NCI-H82 treated with DMSO at 0.1 percent for 48 hours (cell line): ENCODE measurements around the gene DNAH8.
A peak's percentile ranks its signal among the peaks of the same experiment; 100 is the strongest.
"Not testable (repeated sequence)": the region's sequence is repeated elsewhere in the genome, so short reads cannot be mapped to it uniquely, and the experiment has no call there.

Experiments
- DNase-seq: peaks from one replicate; lab custom pipeline; 2025; ENCODE audit not compliant: unreplicated experiment; lab: John Stamatoyannopoulos, UW

DNAH8 gene

DNA sequence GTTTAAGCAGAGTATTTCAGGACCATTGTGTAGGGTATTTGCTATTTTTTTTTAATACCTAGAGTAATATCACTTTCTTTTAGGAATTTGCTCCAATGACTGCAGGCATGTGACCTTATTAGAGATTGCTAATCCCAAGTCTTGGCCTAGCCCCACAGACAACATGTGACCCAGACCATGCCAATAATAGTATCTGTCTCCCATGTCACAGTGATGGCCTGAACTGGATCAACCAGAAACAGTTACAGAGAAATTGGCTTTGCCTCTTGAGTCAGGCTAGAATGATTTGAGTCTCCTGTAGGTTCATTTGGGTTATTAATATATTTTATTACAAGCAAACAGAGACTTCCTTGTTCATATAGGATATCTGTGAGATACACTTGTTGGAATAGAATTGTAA is 116.8 kb downstream of the DNAH8 start:
- DNase-seq, result no peak

DNA sequence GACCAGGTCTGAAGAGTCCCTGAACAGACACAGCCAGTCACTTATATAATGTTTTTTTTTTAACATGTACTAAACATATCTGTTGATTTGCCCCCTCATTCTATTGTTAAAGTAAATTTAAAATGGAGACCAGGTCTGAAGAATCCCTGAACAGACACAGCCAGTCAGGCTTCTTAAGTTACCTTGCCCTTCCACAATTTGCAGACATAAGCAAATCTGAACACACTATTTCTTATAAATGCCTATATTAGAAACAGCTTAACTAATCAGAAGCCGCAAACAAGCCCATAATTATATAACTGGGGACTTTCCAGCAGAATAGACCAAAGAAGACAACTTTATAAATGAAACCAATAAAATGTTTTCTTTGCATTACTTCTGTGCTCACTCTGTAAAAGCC is 118.2 kb downstream of the DNAH8 start:
- DNase-seq, result no peak

DNA sequence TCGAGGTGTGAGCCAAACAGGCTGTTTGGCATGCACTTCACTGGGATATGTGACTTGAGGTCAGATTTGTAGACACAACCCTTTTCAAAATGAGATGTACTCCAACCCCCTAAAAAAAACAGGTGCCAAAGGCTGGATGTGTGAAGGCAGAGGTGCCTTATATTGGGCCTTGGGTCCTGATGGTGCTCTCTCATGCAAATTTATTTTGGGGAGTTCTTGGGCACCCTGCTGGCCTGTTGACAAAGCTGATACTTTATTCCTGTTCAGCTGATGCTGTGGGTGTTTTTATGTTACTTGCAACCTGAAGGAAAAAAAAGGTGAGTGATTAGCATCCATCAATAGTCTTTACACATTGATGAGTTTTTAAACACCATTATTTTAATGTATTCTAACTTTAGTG is 121.5 kb downstream of the DNAH8 start:
- DNase-seq, result no peak

DNA sequence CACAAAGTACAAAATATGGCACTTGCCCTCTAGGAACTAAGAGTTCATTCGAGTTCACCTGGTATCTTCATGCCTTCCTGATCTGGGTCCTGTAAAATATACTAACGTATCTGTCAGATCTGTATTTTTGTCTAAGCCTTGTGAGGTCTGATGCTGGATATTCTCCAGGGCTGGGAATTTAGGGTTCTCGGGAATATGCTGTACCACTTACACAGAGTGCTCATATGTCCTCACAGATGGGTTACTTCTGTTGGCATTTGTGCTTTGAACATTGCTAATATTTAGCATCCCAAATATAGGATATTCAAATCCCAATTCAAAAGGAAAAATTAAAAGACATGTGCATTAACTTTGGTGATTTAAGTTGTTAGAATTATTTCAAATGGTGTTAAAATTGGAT is 122.0 kb downstream of the DNAH8 start:
- no peak for DNase-seq

DNA sequence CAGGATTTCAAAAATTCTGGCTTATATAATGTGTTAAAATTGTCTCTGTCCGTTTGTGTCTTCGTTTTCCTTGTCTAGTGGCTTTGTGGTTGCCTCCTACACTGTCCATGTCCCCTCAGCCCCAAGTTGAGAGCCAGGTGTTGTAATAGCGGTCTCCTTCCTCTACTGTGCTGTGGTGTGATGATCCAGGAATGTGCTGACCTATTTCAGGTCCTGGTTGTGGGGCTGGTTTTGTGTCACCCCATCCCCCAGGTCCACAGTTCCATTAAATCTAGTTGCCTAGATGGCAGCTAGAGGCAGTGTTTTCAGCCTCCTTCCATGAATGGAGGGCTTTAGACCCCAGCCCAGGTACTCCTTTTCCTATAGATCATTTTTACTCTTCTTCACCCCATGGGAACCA is 128.7 kb downstream of the DNAH8 start:
- no peak for DNase-seq

DNA sequence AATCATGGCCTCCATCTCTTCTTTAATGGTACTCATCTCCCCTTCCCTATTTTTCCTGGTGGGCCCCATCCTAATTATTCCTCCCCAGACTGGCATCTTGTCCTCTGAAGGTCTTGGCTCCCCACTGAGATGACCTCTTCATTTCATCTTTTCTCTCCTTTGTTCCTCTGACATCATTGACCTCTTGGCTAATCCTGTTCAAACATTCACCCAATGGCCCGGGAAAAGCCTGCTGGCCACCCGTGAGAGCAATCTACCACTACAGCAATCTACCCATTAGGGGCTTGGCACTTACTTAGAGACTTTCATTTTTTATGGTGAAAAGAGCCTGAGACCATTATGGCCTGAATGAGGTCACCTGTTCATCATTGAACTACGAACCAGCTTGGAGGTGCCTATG is 130.8 kb downstream of the DNAH8 start:
- DNase-seq, result no peak

DNA sequence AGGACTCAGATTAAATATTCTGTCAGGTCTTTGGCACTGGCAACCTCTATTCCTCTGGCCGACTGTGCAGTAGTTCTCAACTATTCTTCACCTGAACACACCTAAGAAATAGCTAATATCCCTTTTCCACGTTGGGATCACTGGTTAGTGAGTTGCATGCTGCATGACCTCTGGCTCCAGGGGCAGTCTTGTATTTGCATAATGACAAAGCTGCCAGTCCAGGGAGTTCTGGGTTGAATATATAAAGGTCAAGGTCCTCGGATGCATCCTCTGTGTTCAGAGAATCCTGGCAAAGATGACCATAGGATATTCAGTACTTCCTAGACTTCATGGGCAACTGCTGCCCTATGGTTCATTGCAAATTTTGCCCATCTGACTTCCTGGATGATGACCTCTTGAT is 131.2 kb downstream of the DNAH8 start:
- no peak for DNase-seq

DNA sequence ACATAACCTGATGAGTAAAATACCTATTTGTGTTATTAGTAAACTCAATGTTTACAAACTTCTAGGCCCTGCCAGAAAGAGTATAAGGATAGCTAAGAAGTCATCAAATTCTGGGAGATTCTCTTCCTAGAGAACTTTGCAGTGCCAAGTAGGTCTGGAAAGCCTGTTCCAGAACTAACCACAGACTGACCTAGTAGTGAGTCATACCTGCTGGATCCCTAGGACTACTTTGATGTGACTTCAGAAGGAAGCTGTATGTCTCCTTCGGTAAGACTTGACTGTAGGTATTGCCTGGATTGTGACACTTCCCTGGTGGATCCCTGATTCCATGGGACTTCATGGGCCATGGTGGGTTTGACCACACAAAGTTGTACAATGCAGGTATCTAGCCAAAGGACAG is 131.7 kb downstream of the DNAH8 start:
- DNase-seq, result no peak

DNA sequence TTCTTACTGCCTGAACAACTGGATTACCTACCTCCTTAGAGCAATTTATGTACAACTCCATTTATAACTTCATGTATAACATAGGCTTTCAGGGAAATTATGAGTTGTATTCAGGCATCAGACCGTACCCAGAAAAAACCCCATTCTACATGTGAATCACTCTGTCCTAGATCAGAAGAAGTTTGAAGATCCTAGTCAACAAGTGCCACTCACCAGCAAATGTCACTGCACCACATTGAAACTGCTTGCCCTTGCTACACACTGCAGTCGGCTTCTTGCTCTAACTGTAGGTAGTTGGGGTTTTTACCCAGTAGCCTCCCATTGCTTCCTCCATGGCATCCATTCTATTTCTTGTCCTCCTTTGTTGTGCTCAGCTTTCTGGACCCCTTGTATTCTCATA is 132.4 kb downstream of the DNAH8 start:
- DNase-seq, result no peak

DNA sequence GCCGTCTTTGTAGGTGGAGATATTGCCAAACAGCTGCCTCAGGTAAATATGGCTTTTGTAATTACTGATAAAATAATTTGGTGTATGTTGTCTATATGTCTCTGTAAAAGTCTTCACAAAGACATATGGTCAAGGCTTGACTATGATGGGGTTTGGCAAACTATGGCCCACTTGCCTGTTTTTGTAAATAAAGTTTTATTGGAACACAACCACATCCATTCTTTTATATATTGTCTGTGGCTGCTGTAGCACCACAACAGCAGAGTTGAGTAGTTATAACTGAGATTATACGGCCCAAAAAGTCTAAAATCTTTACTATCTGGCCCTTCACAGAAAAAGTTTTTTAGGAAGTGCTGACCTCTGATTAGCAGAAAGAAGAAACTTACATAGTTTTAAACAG is 133.6 kb downstream of the DNAH8 start:
- DNase-seq, result no peak

DNA sequence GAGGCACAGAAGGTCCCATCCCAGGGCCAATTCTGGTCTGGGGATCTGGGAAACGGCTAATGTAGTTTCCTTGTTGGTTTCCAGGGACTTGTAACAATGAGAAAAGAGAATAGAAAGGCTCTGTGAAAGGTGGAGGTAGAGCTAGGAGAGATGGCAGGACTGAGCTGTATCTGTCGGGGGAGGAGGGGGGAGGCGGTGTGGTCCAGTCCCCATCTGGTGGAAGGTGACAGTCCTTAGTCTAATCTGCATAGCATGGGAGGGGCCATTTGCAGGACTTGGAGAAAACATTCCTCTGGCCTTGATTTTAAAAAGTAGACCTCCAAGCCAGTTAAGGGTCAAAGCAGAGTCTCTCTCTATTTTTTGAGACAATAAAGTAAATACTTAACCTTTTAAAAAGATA is 137.1 kb downstream of the DNAH8 start:
- DNase-seq, result no peak

DNA sequence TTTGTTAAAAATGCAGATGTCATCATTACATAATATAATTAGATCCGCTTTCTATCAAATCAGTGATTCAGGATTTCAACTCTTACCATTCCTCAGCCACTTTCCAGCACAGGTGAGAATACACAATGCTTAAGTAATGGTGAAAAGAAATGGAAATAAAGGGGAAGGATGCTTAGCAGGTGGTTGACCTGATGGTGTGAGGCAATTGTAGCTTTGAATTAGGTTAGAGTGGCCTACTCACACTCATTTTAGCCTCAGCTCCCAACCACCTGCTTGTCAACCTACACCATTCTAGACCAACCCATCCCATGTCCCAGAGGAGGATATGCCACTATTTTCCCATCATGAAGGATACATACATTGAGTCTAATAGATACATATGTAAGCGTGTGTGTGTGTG is 138.1 kb downstream of the DNAH8 start:
- no peak for DNase-seq

DNA sequence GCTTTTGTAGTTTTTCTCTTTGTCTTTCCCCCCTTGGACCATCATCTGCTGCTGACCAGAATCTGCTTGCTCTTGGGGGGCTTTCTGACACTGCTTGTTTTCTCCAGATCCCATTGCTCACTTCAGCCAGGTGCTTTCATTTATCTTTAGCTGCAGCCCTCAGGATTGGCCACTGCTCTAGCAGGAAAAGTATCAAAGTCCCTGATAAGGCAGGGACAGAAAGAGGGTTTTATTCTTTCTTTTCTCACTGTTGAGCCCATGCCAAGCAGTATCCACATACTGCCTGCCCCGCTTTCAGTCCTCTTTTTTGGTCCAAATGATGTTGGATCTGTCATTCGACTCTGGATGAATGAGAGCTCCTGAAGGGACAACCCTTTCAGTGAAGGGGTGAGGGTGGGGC is 141.4 kb downstream of the DNAH8 start:
- no peak for DNase-seq

DNA sequence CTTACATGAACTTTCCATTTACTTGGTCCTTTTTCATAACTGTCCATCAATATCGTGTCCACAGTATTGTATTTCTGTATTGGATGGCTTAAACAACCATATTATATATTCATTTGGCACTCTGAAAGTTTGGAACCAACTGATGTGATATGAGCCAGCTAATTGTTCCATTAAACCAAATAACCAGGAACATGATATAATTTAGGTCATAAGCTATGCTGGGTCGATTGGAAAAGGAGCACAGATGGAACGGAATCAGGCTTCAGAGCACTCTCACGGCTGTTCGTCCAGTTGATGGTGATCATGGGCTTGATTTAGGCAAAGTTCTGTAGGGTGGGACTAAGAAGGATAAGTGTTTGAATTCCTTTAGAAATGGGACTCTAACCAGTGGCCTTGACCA is 142.7 kb downstream of the DNAH8 start:
- DNase-seq, result no peak

DNA sequence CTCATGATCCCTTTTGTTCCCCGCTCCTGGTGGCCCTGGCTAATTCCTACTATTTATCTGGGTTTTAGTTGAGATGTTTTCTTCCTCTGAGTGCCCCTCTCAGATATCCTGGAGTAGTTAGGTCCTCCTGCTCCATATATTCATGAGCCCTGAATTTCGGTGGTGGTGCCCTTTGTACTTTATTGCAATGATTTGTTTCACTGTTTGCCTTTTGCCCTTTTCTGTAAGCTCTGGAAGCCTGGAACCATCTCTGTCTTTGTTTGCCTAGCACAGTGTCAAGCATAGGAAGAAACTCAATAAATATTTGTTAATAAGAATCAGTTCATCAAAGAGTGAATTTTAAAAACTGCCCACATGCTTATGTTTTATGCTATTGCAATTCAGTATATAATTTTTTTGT is 144.9 kb downstream of the DNAH8 start:
- no peak for DNase-seq

DNA sequence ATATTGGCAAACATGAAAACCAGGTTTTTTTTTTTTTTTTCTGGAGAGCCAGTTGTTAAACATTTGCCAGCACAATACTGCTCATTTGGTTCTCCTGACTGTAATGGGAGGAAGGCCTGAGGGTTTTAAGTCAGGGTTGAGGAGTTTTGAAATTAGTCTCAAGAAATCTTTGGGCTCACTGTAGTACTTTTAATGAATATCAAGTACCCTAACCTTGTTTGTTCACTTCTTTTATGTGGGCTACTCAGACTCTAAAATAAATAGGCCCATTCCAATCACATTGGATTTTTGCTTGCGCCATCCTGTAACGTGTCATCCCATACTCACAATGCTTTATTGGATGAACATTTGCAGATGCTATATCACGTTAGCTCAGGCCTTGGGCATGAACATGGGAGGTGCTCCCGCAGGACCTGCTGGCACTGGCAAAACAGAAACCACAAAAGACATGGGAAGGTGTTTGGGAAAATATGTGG is 146.9 kb downstream of the DNAH8 start:
- DNase-seq, result no peak

DNA sequence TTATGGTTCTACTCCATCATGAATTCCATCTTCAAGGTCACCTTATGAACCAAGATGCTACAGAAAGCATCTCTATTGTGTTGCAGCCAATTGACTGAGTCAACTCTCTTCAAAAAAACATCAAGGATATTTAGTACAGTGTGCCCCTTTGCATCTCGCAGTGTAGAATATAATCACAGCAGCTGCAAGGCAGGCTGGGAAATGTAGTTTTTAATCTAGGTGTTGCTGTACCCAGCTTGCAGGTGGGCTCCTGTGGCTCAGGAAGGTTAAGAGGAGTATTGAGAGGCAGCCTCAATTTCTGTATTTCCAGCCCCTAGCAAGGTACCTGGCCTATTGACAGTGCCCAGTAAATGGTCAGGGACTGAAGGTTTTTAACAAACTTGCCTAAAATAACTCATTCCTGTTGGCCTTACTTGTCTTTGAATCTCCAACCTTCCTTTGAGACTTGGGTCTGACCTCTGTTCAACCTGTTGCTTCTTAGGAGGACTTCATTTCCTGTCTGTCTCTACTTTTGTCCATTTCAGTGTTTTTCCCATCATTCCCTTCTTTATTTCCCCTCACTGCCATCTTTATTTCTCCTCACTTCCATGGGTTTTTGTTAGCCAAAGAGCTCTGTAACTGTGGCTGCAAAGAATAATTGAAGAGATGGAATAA is 150.5 kb downstream of the DNAH8 start:
- DNase-seq, result no peak

DNA sequence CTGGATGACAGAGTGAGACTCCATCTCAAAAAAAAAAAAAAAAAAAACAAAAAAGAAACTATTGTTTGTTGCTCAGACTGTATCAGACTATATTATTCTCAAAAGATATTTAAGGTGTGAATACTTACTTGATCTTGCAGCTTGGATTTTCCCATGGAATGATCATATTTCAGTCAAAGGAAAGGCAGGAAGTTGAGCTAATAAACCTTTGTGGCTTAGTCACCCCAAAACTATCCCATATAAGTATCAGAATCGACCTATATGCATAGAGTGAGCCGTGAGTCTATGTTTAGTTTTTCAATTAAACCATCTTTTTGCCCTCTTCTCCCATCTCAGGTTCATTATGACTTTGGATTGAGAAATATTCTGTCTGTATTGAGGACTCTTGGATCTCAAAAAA is 152.6 kb downstream of the DNAH8 start:
- DNase-seq, result no peak

DNA sequence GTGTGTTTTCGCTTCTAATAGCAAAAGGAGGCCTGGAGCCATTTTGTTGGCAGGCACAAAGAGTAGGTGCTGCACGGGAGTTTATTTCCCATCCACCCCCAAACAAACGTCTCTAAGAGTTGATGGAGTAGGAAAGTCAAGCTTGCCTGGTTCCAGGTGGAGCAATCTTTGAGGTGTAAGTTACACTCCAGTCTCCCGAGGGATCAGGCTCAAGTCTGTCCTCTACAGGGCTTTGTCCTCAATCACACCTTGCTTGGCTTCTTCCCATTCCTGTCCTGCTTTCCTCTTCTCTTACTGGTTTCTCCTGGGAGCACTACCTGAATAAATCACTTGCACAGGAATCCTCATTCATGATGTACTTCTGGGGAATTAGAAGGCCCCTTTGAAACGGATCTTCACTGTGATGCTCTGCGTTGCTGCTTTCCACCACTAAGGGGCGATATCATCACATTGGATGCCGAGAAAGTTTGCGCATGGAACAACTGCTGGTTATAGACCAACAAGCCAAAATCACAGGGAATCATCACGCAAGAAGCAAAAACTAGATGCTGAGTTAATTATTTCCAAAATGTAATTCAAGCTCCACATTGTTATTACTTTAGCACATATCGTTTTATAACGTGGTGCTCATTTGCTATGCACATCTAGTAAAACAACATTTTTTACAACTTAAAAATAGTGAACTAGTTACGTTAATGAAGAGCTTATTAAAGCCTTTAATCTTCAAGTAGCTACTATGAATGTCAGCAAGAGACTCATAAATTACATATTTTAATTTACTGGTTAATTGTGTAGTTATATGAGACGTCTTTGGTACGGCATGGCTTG is 156.8 kb downstream of the DNAH8 start:
- peak; percentile 28 for DNase-seq

DNA sequence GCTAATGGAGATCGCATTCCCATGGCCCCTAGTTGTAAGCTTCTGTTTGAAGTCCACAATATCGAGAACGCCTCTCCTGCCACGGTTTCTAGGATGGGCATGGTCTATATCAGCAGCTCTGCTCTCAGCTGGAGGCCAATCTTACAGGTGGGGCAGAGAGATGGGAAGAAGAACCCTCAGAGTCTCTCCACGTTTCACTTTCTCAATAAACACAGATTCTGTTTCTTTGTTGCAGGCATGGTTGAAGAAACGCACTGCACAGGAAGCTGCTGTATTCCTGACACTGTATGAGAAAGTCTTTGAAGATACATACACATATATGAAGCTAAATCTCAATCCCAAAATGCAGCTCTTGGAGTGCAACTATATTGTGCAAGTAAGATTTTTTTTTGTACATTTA is 157.9 kb downstream of the DNAH8 start:
- no peak for DNase-seq

DNA sequence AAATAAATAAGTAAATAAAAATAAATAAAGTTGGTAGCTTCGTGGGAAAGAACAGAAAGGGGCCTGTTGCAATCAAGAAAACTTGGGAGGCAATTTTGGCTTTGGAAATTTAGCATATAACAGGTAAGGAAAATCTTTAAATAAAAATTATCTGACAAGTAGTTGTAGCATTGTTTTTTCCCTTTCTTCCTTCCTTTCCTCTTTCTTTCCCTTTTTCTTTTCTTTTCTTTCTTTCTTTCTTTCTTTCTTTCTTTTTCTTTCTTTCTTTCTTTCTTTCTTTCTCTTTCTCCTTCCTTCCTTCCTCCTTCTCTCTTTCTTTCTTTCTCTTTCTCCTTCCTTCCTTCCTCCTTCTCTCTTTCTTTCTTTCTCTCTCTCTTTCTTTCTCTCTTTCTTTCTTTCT is 158.7 kb downstream of the DNAH8 start:
- DNase-seq, result not testable (repeated sequence)

DNA sequence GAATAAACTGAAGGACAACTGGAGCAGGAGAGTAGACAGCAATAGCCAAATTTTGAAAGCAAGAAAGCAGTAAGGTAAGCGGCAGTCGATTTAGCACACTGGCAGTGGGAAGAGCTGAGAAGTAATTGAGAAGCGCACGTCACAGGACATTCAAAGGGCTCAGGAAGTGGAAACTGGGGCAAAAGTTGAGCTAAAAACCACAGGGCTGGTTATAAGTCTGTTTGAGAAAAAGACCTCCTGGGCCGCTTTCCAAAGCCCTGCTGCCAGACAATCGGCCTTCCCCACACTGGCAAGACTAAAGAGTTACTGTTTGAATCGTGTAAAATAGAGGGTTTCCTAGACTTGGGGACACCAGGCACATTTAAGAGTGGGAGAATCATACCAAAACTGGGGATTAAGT is 161.4 kb downstream of the DNAH8 start:
- DNase-seq, result no peak

DNA sequence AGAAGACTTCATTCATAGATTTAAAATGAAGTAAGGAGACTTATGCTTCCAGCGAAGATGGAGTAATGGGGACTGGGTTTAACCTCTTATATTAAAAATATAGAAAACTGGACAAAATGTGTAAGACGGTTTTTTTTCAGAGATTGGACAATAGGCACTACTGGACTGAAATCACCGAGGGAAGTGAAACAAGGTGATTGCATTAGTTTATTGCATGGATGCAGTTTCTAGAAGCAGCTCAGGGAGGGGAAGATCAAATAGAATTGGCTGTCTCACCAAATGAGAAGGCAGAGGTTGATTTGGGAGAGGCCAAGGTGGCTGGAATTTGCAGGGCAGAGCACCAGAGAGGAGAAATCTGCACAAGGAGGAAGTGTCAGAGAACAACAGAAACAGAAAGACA is 162.6 kb downstream of the DNAH8 start:
- DNase-seq, result no peak
